ENCODE data around the gene SRSF8.
"Not testable (repeated sequence)": the region's sequence is repeated elsewhere in the genome, so short reads cannot be mapped to it uniquely, and the experiment has no call there.

Gene SRSF8, protein sequence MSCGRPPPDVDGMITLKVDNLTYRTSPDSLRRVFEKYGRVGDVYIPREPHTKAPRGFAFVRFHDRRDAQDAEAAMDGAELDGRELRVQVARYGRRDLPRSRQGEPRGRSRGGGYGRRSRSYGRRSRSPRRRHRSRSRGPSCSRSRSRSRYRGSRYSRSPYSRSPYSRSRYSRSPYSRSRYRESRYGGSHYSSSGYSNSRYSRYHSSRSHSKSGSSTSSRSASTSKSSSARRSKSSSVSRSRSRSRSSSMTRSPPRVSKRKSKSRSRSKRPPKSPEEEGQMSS

DNA sequence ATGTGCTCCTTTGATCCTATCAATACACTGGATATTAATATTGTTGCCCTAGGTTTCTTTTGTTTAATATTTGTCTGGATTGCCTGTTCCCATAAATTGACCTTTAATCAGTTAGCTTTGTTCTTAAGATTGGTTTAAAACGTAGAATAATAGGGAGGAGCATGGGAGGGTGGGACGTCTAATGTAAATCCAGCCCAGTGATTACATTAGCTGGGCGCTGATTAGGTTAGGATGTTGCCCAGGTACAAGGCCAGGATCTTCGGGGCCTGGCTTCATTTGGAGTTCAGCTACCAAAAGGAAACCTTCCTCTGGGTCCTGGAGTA lies at the start of gene SRSF8:
SRSF8 (plus strand) TSS at position 204 of the 323 bp plus-strand sequence. CDS start 308 bp downstream, outside the sequence.
- no peak for DNase-seq (ENCODE audit: low read depth)

DNA sequence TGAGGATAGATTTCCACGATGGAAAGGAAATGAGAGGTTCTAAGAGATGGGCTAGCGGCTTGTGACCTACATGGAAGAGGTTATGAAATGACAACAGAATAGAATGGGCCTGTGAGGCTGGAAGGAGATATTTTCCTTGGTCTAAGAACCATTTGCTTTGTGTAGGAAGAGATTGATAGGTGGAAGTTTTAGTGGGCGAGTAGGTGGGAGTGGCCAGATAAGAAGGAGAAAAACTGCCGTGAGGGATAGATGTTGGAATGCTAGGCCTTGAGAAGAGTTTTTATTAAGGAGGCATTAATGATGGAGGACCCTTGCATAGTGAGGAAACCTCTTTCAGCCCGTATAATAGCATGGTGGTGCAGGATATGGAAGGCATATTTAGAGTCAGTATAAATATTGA lies 45.3 kb upstream of the SRSF8 start:
- not testable (repeated sequence) for DNase-seq (ENCODE audit: low read depth)

DNA sequence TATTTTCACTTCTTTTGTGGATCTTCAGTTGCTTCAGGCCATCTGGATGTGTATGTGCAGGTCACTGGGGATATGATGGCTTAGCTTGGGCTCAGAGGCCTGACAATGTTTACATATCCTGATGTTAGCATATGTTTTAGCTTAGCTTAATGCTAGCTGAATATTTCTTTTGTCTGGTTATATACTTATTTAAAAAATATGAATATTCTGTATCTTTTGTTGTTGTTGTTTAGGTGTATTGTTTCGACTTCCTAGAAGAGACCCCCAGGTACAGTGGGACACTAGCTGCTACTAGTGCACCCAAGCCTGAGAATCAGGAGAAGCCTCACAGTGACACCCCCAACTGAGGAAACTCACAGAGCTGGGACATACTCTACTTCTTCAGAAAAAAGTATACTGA lies 41.8 kb upstream of the SRSF8 start, which contains the start of gene KDM4E:
KDM4E (plus strand) TSS at position 301 of the 400 bp plus-strand sequence. CDS start 300 bp downstream, outside the sequence.
- no peak for DNase-seq (ENCODE audit: low read depth)

DNA sequence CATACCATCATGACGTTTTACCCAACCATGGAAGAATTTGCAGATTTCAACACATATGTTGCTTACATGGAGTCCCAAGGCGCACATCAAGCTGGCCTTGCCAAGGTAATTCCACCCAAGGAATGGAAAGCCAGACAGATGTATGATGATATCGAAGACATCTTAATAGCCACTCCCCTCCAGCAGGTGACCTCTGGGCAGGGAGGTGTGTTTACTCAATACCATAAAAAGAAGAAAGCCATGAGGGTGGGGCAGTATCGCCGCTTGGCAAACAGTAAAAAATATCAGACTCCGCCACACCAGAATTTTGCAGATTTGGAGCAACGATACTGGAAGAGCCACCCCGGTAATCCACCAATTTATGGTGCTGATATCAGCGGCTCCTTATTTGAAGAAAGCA lies 41.1 kb upstream of the SRSF8 start:
- DNase-seq (ENCODE audit: low read depth): not testable (repeated sequence)

DNA sequence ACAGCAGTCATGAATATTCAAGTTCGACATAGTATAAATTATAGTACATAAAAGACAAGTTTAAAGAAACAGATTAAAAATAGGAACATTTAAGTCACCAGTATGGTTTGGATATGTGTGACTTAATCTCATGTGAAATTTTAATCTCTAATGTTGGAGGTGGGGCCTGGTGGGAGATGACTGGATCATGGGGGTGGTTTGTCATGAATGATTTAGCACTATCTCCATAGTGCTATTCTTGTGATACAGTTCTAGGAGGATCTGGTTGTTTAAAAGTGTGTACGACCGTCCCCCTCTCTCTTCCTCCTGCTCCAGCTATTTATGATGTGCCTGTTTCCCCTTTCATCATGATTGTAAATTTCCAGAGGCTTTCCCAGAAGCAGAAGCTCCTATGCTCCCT lies 38.4 kb upstream of the SRSF8 start:
- no peak for DNase-seq (ENCODE audit: low read depth)

DNA sequence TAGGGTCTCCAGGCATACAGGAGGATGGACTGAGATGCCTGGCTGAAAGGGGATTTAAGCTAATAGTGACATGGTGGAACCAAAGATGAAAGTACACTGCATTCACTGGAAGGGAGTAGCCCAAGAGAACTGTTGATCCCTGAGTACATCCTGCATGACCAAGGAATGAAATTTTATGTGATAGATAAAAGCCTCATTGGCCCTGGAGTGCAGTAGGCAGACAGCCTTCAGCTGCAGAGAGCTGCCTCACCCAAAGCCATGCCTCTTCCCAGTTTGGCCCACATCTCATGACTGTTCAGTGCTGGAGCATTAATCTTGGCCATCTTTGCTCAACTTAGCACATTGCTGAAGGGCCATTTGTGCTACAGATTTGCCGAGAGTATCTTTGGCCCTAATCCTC lies 33.7 kb upstream of the SRSF8 start:
- DNase-seq (ENCODE audit: low read depth): no peak

DNA sequence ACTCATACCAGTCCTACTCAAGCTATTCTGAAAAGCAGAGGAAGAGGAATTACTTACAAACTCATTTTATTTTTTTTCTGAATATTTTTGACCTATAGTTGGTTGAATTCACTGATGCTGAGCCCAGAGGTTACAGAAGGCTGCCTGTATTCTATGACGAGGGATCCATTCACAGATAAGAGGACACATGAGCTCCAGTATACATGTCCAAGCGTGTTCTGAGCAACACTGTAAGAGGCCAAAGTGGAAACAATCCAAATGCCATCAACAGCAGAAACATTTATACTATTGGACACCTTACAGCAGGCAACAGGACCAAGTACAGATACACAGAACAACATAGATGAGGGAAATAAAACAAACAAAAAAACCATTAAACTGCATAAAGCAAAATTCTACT lies 31.4 kb upstream of the SRSF8 start:
- DNase-seq (ENCODE audit: low read depth): no peak

DNA sequence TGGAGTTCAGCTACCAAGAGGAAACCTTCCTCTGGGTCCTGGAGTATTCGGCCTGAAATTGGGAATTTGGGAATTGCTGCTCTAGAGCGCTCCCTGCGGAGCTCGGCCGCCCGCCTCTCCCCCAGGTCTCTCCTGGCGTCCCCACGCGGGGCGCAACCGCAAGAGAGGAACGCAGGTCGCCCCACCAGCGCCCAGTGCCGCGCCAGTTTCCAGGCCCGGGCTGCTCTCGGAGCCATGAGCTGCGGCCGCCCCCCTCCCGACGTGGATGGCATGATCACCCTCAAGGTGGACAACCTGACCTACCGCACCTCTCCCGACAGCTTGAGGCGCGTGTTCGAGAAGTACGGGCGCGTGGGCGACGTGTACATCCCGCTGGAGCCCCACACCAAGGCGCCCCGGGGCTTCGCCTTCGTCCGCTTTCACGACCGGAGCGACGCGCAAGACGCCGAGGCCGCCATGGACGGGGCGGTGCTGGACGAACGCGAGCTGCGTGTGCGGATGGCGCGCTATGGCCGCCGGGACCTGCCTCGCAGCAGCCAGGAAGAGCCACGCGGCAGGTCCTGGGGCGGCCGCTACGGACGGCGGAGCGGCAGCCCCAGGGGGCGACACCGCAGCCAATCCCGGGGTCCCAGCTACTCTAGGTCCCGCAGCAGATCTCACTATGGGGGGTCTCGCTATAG lies 29.2 kb upstream of the SRSF8 start:
- DNase-seq (ENCODE audit: low read depth): not testable (repeated sequence)

DNA sequence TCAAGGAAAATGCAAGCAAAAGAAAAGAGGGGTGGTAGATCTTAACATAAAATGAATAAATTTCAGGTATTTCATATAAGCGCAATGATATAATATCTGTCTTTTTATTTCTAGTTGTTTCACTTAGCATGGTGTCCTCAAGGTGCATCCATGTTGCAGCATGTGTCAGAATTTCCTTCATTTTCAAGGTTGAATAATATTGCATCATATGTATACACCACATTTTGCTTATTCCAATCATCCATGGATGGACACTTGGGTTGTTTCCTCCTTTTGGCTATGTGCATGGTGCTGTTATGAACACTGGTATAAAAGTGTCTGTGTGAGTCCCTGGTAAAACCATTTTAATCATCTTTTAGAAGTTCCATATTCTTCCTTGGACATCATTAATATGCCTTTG lies 24.5 kb upstream of the SRSF8 start:
- DNase-seq (ENCODE audit: low read depth): no peak

DNA sequence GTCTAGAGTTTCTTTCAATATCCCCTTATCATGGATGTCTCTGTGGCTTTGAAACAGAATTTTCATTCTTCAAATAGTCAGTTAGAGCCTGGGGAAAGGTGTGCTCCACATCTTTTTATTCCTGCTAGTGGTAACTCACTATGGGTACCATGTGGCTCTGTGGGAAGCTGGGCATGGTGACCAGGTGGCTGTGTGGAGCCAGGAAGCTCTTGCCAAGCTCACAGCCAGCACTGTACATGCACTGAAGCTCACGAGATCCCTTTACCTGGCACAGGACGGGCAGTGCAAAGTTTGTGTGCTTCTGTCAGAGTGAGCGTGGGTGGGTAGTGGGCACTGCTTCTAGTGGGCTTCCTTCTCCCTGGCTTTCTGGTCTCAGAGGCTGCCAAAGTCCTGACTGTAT lies 23.8 kb upstream of the SRSF8 start:
- no peak for DNase-seq (ENCODE audit: low read depth)

DNA sequence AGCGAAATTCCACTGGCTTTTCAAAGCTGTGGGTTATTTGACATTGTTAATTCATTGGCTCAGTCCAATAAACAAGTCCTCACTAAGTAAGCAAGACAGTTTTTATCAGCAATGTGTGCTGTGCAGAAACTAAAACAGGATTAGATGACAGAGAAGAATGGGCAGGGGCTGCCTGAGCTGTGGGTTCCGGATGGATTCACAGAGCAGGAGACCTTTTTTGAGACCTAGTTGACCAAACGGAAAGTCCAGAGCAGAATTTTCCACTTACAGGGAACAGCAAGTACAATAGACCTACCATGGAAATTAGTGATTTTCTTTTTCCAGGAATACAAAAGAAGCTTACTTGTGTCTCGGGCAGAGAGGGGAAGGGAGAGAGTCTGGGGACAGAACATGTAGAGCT lies 22.7 kb upstream of the SRSF8 start:
- no peak for DNase-seq (ENCODE audit: low read depth)

DNA sequence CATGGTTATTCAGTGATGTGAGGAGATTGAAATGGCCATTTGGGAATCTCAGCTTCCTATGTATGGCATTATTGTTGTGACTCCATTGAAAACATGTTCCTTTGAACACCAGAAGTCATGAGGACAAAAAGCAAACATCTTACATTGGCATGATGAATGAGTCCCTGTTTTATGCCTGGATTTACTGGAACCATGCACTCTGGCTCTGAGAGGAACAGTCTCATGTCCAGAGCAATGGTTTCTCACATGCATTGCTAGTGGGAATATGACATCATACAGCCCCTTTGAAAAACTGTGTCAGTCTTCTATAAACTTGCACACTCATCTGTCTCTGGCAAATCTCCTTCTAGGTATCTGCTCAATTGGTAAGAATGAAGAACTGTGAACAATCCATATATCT lies 20.9 kb upstream of the SRSF8 start:
- DNase-seq (ENCODE audit: low read depth): no peak

DNA sequence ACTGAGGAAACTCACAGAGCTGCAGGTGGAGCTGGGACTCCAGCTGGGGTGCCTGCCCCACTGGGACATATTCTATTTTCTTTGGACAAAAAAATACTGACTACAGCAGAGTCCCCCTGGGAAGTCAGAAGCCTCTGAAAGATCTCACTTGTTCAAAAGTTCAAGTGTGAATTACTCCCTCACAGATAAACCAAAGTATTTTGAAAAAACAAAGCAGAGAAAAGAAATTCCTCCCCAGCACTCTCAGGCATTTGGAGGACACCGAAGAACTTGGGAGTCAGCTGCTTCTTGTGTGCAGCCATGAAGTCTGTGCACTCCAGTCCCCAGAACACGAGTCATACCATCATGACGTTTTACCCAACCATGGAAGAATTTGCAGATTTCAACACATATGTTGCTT lies 17.6 kb upstream of the SRSF8 start, which contains the start of gene KDM4F:
KDM4F (plus strand) TSS at position 301 of the 400 bp plus-strand sequence.
- not testable (repeated sequence) for DNase-seq (ENCODE audit: low read depth)

DNA sequence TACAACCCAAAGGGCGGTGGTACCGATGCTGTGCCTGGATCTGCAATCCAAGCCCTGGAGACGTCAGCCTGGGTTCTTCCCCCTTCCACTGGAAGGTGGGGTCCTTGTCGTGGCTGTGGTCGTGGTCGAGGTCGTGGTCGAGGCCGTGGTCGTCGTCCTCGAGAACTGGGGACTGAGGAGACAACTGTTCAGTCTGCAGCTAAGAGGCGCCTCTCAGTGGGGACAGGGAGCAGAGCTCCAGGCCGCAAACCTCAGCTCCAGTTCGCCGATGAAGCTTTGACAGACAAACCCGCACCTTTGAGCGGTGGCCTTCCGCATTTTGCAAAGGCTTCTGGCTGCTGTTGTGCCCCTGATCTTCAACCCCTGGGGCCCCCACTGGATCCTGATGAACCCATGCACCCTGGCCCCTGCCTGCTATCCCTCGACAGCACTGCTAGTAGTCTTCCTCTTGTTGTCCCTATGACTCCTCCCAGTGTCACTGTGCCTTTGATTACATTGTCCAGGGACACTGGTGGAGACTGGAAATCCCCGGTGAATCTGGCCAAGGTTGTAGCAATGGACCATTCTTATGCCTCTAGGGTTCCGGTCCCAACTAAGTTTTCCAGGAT lies 16.0 kb upstream of the SRSF8 start:
- no peak for DNase-seq (ENCODE audit: low read depth)

DNA sequence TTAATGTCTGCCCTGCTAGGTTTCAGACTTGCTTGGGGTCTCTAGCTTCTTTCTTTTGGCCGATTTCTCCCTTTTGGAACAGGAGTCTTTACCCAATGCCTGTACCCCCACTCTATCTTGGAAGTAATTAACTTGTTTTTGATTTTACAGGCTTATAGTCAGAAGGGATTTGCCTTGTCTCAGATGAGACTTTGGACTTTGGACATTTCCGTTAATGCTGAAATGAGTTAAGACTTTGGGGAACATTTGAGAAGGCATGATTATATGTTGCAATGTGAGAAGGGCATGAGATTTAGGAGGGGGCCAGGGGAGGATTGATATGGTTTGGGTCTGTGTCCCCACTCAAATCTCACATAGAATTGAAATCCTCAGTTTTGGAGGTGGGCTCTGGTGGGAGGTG lies 12.4 kb upstream of the SRSF8 start:
- no peak for DNase-seq (ENCODE audit: low read depth)

DNA sequence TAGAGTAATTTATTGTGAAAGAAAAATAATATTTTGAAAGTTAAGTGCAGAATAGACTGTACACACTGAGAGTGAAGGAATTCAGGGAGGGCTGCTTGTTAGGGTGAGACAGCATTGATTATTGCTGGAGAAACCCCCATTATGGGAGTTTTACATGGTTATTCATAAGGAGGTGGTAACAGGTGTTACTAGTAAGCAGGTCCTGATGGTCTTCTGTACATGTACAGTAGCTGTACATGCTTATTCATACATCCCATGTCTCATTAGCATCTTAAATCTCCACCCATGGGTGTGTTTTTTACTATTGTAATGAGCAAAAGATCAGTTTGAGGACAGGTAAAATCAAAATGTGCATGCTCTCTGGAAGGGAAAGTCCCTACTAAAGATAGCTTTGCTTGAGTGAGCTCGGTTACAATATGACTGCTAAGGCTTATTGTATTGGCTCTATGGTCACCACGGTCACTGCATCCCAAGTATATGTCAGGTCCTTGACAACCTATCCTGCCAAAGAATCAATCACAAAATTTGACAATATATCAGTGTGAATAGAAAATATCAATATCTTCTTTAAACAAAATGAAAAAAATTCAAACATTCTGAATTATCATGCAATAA lies 11.3 kb upstream of the SRSF8 start:
- DNase-seq (ENCODE audit: low read depth): no peak

DNA sequence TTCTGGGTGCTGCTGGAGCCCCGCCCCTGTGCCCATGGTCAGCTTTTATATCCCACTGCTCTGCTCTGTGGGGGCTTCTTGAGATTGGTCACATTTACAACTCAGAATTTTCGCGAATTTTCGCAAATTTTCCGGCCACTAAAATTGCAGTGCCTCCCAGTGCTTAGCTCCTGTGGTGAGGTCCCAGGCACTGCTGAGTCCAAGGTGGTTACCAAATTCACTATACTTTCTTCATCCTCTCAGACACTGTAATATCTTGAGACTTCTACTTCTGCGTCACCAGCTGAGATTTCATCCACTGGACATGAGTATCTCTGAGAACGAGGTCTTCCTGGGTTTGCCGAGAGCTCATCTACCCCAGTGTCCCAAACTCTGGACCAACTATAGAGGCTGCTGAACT lies 8.8 kb upstream of the SRSF8 start:
- no peak for DNase-seq (ENCODE audit: low read depth)

DNA sequence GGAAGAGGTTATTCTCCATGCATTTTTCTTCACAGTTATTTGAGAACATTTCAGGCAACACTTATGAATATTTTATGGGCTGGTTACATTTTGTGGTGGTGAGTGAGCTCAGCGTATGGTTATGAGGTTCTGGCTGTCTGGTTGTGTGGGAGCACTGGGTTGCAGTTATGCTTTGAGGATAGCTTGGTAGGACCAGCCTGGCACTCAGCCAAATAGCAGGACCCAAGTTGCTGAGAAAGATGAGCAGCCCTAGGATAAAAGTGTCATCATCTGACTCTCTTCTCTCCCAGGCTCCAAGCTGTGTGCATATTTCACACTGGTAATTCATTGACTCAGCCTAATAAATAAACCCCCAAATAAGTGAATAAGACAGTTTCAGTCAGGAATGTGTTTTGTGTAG lies 8.1 kb upstream of the SRSF8 start:
- no peak for DNase-seq (ENCODE audit: low read depth)

DNA sequence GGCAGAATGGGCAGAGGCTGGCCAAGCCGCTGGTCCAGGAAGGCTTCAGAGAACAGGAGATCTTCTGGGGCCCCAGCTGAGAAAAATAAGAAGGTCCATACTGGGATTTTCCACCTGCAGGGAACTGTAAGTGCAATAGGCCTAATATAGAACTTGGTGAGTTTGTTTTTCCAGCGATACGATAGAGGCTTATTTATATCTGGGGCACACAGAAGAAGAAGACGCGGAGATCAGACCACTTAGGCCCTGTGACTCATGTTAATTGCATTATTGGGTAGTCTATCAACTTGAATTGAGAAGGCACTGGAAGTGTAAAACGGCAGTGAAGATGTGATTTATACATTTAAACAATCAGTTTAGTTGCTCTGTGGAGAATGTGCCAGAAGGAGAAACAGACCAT lies 7.7 kb upstream of the SRSF8 start:
- DNase-seq (ENCODE audit: low read depth): no peak

DNA sequence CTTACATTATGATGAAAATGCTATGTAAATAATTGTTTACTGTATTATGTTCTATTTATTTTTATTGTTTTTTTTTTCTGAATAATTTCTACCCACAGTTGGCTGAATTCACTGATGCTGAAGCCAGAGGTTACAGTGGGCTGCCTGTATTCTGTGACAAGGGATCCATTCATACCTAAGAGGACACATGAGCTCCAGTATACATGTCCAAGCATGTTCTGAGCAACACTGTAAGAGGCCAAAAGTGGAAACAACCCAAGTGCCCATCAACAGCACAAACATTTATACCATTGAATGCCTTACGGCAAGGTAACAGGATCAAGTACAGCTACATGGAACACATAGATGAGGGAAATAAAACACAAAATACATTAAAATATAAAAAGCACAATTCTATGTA lies 1.4 kb upstream of the SRSF8 start:
- DNase-seq (ENCODE audit: low read depth): no peak

DNA sequence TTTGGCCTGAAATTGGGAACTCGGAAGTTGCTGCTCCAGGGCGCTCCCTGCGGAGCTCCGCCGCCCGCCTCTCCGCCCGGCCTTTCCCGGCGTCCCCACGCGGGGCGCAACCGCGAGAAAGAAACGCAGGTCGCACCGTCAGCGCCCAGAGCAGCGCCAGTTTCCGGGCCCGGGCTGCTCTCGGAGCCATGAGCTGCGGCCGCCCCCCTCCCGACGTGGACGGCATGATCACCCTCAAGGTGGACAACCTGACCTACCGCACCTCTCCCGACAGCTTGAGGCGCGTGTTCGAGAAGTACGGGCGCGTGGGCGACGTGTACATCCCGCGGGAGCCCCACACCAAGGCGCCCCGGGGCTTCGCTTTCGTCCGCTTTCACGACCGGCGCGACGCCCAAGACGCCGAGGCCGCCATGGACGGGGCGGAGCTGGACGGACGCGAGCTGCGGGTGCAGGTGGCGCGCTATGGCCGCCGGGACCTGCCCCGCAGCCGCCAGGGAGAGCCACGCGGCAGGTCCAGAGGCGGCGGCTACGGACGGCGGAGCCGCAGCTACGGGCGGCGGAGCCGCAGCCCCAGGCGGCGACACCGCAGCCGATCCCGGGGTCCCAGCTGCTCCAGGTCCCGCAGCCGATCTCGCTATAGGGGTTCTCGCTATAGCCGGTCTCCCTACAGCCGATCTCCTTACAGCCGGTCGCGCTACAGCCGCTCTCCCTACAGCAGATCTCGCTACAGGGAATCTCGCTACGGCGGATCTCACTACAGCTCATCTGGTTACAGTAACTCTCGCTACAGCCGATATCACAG lies 521 bp downstream of the SRSF8 start:
- peak; percentile 52 for DNase-seq (ENCODE audit: low read depth)

DNA sequence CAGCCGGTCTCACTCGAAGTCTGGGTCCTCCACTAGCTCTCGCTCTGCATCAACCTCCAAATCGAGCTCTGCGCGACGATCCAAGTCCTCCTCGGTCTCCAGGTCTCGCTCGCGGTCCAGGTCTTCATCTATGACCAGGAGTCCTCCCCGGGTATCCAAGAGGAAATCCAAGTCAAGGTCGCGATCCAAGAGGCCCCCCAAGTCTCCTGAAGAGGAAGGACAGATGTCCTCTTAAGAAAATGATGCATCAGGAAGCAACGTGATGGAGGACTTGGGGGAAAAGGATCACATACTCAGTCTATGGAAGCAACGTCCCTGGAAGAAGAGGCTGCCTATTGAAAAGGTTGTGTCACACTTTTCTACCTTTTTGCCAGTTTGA lies 1.1 kb downstream of the SRSF8 start:
- DNase-seq (ENCODE audit: low read depth): no peak
